Breast epithelium (tissue), 4 donors: ENCODE measurements around the gene PRG2. TPM values are rescaled to one million over a fixed set of nuclear protein-coding genes. Genes with fewer than 3 reads are reported as not detected.

ENCODE experiments used
- DNase-seq, 2 donors: peaks; one replicate each; pipeline ENCODE4 v3.0.0-alpha.2; 2019; ENCODE audit warnings: low spot score in 2 of 2
- H3K27ac ChIP-seq, 2 donors: fragments of 200-600 bp; sonication (generic) in 1 of 2; one replicate each; pipeline ENCODE4 v1.5.1; 2016 to 2019; ENCODE audit warnings: mild to moderate bottlenecking in 1 of 2
- H3K27me3 ChIP-seq, 2 donors: fragments of 200-600 bp; sonication (generic) in 1 of 2; one replicate each; pipeline versions ENCODE4 v1.5.1 to v1.6.0; 2017 to 2019; ENCODE audit warnings: control low read depth in 1 of 2, mild to moderate bottlenecking in 1 of 2
- H3K36me3 ChIP-seq: fragments of 200-600 bp; one replicate; pipeline ENCODE4 v1.5.1; 2019
- H3K4me1 ChIP-seq, 2 donors: fragments of 200-600 bp; sonication (generic); one replicate each; pipeline ENCODE4 v1.5.1; 2016 to 2019; ENCODE audit warnings: control low read depth in 1 of 2
- H3K4me3 ChIP-seq, 3 donors: fragments of 200-600 bp; sonication (generic); 1 replicate in 2 of 3; 2 replicates in 1 of 3; pipeline ENCODE4 v1.5.1; 2016 to 2019; ENCODE audit warnings: mild to moderate bottlenecking in 3 of 3, moderate library complexity in 2 of 3
- H3K9me3 ChIP-seq, 2 donors: fragments of 200-600 bp; sonication (generic) in 1 of 2; one replicate each; pipeline ENCODE4 v1.5.1; 2016 to 2019; ENCODE audit warnings: control low read depth in 1 of 2
- POLR2A ChIP-seq: fragments of 450-650 bp; IDR thresholded peaks from one replicate; pipeline ENCODE4 v1.6.1; 2016; ENCODE audit warnings: antibody characterized with exemption, mild to moderate bottlenecking, moderate library complexity
- POLR2AphosphoS5 ChIP-seq, 3 donors: sonication (generic); formaldehyde crosslinking; IDR thresholded peaks; one replicate each; pipeline ENCODE4 v1.6.1; 2017; ENCODE audit warnings: antibody characterized with exemption in 3 of 3
- intact Hi-C: fragments of 100-400 bp; cut with DNase I; formaldehyde crosslinking; loops from one replicate; pipeline ENCODE4 v1.15.1; 2023; ENCODE audit warnings: low total_unique reads
- total RNA-seq, 3 donors: library from RNA; depleted of rRNA; stranded (reverse); fragments of >200 nt; gene quantifications; one replicate each; pipeline ENCODE4 v1.1.0, GENCODE V29; 2016
- TF ChIP-seq, protein P1 (sequence below), 3 donors: fragments of 450-650 bp; IDR thresholded peaks; one replicate each; pipeline ENCODE4 v1.5.1; 2016 to 2017; ENCODE audit warnings: antibody characterized with exemption in 3 of 3, mild to moderate bottlenecking in 3 of 3, moderate library complexity in 3 of 3

Gene PRG2
- total RNA-seq, 3 donors from 2014 or later = 1.1 TPM; not detected in 2

DNA sequence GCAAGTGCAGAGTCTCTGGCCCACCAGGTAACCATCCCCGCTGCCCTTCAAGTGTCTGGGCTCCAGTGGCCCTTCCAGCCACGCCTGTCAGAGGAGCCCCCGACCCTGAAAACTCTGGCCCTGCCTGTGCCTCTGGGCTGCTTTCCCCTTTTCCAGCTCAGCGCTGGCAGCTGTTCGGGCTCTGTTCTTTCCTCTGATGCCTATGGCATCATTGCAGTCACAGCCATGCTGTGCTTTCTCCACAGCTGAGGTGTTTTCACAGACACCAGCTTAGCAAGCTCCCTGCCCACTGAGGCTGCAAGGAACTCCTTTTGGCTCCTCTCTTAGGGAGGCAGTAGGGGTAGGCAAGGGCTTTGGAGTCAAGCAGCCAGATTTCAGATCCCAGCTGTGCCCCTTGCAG, 31.1 kb downstream of the PRG2 start:
- Histone ChIP-seq H3K4me1 (no peaks in the 10 kb centered on the region), H3K27me3 (no peaks in the 10 kb centered on the region), H3K9me3 (no peaks in the 10 kb centered on the region), H3K27ac (no peak overlapping the region), H3K36me3 (no peaks in the 10 kb centered on the region), H3K4me3 (no peak overlapping the region)
- no peak for DNase-seq
- TF ChIP-seq POLR2A (no peak), POLR2AphosphoS5 (IDR thresholded peaks at IDR 0.05) (no peak)
- TF ChIP-seq, protein P1, sequence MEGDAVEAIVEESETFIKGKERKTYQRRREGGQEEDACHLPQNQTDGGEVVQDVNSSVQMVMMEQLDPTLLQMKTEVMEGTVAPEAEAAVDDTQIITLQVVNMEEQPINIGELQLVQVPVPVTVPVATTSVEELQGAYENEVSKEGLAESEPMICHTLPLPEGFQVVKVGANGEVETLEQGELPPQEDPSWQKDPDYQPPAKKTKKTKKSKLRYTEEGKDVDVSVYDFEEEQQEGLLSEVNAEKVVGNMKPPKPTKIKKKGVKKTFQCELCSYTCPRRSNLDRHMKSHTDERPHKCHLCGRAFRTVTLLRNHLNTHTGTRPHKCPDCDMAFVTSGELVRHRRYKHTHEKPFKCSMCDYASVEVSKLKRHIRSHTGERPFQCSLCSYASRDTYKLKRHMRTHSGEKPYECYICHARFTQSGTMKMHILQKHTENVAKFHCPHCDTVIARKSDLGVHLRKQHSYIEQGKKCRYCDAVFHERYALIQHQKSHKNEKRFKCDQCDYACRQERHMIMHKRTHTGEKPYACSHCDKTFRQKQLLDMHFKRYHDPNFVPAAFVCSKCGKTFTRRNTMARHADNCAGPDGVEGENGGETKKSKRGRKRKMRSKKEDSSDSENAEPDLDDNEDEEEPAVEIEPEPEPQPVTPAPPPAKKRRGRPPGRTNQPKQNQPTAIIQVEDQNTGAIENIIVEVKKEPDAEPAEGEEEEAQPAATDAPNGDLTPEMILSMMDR (IDR thresholded peaks at IDR 0.05) = no peak
- intact Hi-C loops = no loop called here

DNA sequence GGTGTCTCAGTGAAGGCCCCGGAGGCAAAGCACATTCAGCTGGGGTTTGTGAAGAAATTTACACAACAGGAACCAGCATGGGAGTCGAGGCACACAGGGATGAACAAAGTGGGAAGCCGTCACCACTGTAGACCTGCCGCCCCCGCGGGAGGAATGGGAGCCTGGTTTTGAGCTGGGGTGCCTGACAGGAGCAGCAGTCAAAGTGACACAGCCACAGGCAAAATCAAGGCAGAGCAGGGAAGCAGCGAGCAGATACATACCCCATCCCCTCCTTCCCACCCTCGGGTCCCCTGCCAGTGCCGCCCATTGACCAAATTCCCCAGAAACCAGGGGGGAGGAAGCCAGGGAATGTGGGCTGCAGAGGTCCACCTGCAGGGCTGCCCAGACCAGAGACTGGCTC, 31.5 kb downstream of the PRG2 start:
- no peak for DNase-seq
- H3K36me3 ChIP-seq = no peaks in the 10 kb centered on the region
- H3K4me1 ChIP-seq = no peaks in the 10 kb centered on the region
- H3K27me3 ChIP-seq = no peaks in the 10 kb centered on the region
- H3K9me3 ChIP-seq = no peaks in the 10 kb centered on the region
- H3K27ac ChIP-seq = no peak overlapping the region
- intact Hi-C loops = no loop called here
- H3K4me3 ChIP-seq = no peak overlapping the region
- TF ChIP-seq POLR2AphosphoS5 (IDR thresholded peaks at IDR 0.05) = no peak
- TF ChIP-seq, protein P1 (IDR thresholded peaks at IDR 0.05) = no peak
- no peak for TF ChIP-seq POLR2A

DNA sequence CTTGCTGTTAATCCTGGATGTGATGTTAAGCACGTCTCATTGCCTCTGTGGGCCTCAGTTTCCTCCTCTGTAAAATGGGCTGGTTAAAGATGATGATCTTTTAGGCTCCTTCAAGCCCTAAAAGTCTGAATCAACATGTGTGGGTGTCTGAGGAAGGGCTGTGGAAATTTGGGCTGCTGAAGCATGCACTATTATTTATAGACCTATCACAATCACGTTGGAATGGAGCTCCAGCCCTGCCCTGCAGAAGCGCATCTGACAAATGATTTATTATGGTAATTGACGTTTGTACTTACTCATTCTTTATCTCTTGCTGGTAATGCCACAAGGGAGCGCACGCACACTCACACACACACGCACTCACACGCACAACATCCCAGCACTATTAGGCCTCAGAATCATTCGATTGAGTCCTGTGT, 31.9 kb downstream of the PRG2 start:
- Histone ChIP-seq H3K36me3 (no peaks in the 10 kb centered on the region), H3K9me3 (no peaks in the 10 kb centered on the region), H3K4me1 (no peaks in the 10 kb centered on the region), H3K4me3 (no peak overlapping the region), H3K27ac (no peak overlapping the region), H3K27me3 (no peaks in the 10 kb centered on the region)
- intact Hi-C loops = no loop called here
- TF ChIP-seq POLR2AphosphoS5 (IDR thresholded peaks at IDR 0.05) (no peak), POLR2A (no peak)
- TF ChIP-seq, protein P1 (IDR thresholded peaks at IDR 0.05) = no peak
- DNase-seq = no peak

DNA sequence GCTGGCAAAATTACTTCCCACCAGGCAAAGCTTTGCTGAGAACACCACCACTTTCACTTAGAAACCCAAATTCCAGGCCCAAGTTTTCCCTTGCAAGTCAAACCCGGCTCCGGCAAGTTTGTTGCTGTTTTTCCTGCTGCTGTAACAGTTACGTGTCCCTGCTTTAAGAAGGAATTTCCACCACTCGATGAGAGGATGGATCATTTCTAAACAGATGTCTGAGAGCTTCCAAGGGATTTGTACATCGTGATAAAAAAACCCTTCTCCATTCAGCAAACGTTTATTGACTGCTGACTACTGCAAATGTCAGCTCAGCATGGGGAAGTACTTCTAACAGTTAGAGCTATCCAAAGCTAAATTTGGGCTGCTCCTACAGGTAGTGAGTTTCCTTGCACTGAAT, 32.6 kb downstream of the PRG2 start:
- Histone ChIP-seq H3K27me3 (no peaks in the 10 kb centered on the region), H3K4me3 (no peak overlapping the region), H3K27ac (no peak overlapping the region), H3K4me1 (no peaks in the 10 kb centered on the region), H3K36me3 (no peaks in the 10 kb centered on the region), H3K9me3 (no peaks in the 10 kb centered on the region)
- intact Hi-C loops = no loop called here
- TF ChIP-seq POLR2AphosphoS5 (IDR thresholded peaks at IDR 0.05) = no peak
- TF ChIP-seq, protein P1 (IDR thresholded peaks at IDR 0.05) = no peak
- no peak for DNase-seq

DNA sequence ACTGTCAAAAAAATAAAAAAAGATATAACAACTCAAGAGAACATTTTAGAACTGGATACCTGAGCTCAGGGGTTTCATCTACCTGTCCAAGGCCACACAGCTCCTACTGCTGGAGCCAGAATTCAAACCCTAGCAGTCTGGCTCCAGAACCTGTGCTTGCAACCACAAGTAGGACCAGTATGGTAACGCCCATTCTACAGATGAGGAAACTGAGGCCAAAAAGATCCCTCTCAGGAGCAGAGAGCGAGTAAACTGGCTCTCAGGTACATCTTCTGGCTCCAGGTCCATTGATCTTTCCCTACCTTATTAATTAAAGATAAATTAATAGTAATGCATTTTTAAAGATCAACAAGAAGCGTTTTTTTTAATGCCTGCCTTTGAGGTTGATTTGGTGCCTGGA, 33.1 kb downstream of the PRG2 start:
- intact Hi-C loops = no loop called here
- TF ChIP-seq POLR2A (no peak), POLR2AphosphoS5 (IDR thresholded peaks at IDR 0.05) (no peak)
- TF ChIP-seq, protein P1 (IDR thresholded peaks at IDR 0.05) = no peak
- Histone ChIP-seq H3K9me3 (no peaks in the 10 kb centered on the region), H3K27ac (no peak overlapping the region), H3K4me1 (no peaks in the 10 kb centered on the region), H3K27me3 (no peaks in the 10 kb centered on the region), H3K4me3 (no peak overlapping the region), H3K36me3 (no peaks in the 10 kb centered on the region)
- no peak for DNase-seq
